Ovary (tissue), 9 donors: ENCODE results near the gene SLC41A3. TPM values are rescaled to one million over a fixed set of nuclear protein-coding genes. Genes with fewer than 3 reads are reported as not detected.

ENCODE experiments used
- DNase-seq, 5 donors: peaks; one replicate each; pipeline ENCODE4 v3.0.0-alpha.2; 2019 to 2020
- H3K27ac ChIP-seq, 2 donors: fragments of 200-600 bp; one replicate each; pipeline versions ENCODE4 v1.5.1 to v1.8.0; 2019 to 2022
- H3K27me3 ChIP-seq: fragments of 200-600 bp; one replicate; pipeline ENCODE4 v1.8.0; 2022
- H3K36me3 ChIP-seq: fragments of 200-600 bp; sonication (generic); one replicate; pipeline ENCODE4 v1.5.1; 2019
- H3K4me1 ChIP-seq: one replicate; pipeline ENCODE4 v1.8.1; 2013; ENCODE audit warnings: mild to moderate bottlenecking, moderate library complexity; ENCODE audit not compliant: insufficient read depth
- H3K4me3 ChIP-seq: fragments of 200-600 bp; sonication (generic); one replicate; pipeline ENCODE4 v1.5.1; 2017
- H3K9me3 ChIP-seq, 2 donors: fragments of 200-600 bp in 1 of 2; sonication (generic) in 1 of 2; one replicate each; pipeline versions ENCODE4 v1.5.1 to v1.8.1; 2013 to 2019; ENCODE audit warnings: mild to moderate bottlenecking in 1 of 2, moderate library complexity in 1 of 2
- CTCF ChIP-seq, 3 donors: fragments of 450-650 bp in 2 of 3; fragments of 200-600 bp in 1 of 3; IDR thresholded peaks; one replicate each; pipeline versions ENCODE4 v1.5.1 to v1.8.0; 2016 to 2022; ENCODE audit warnings: antibody characterized with exemption in 3 of 3, mild to moderate bottlenecking in 1 of 3
- EP300 ChIP-seq: sonication (generic); formaldehyde crosslinking; IDR thresholded peaks from one replicate; pipeline ENCODE4 v1.6.1; 2017; ENCODE audit warnings: antibody characterized with exemption
- POLR2A ChIP-seq: fragments of 450-650 bp; IDR thresholded peaks from one replicate; pipeline ENCODE4 v1.6.1; 2017; ENCODE audit warnings: antibody characterized with exemption, mild to moderate bottlenecking, moderate library complexity
- WGBS, 3 donors: extraction: QIAGEN DNeasy Blood & Tissue Kit in 1 of 3; methylation state at CpG; one replicate each; pipeline versions ENCODE4 v1.1.5 to v1.1.7; 2013 to 2017; 5-methylcytosine and 5-hydroxymethylcytosine counted together
- intact Hi-C, 4 donors: fragments of 100-400 bp; cut with DNase I; formaldehyde crosslinking; loops; one replicate each; pipeline versions ENCODE4 v1.11.0 to v1.15.1; 2022 to 2023
- polyA plus RNA-seq, 2 donors: library from polyadenylated mRNA; stranded (reverse); fragments of 200-250 nt in 1 of 2; fragments of 350-450 nt in 1 of 2; fragmentation: Illumina TruSeq in 1 of 2; extraction: RNeasy Lipid Tissue Mini Kit (QIAGEN cat#74804) in 1 of 2; gene quantifications; one replicate each; pipeline ENCODE4 v1.2.3, GENCODE V29; 2013 to 2014
- total RNA-seq, 7 donors: library from RNA; depleted of rRNA in 2 of 7; stranded (reverse); fragments of >200 nt in 2 of 7; fragmentation: NEBNext Ultra II Directional in 3 of 7; extraction: Animal tissue kit (Norgen Biotek cat#: 25700) in 3 of 7; gene quantifications; one replicate each; pipeline versions ENCODE4 v1.1.0 to v1.2.4, GENCODE V29; 2016 to 2023
- donor health status: DM: no; HTN: no; CAD: no; lungs with moderate emphysema.
- donor health status: DM: no; HTN: no; CAD: no.
- donor health status: Bipolar disorder and iron deficiency.
- donor health status: DM: yes; HTN: yes; CAD: no.
- donor health status: DM: no; HTN: no; CAD: no.
- donor health status: DM: yes; HTN: yes; CAD: no.

The SLC41A3 gene
- total and polyA plus RNA-seq, 9 donors = 58.1 to 107 (median 77.7) TPM

DNA sequence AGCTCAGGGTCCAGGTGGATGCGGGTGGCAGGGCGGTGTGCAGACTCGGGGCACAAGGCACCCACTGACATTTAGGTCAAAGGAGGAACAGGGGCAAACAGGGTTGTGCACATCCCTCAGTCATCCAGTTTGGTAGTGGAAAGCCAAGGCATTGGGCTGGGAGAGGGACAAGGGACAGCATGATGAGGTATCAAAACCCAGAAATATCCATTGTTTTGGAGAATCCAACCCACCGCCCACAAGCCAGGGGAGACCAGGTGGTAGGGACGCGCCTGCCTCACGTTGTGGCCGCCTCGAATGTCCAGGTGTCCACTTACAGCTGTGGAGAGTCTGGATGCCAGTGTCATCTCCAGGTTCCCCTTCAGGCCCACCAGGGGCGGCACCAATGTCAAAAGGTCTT is 33.3 kb downstream of the SLC41A3 start:
- Histone ChIP-seq H3K27ac (no peak overlapping the region), H3K4me1 (no peaks in the 10 kb centered on the region), H3K36me3 (no peaks in the 10 kb centered on the region), H3K4me3 (no peak overlapping the region), H3K9me3 (no peaks in the 10 kb centered on the region), H3K27me3 (no peaks in the 10 kb centered on the region)
- 94 to 97% (median 97%) methylated on average over 10 of the region's 10 CpGs for WGBS, 3 donors
- intact Hi-C loops = no loop called here
- no peak for DNase-seq
- no peak for TF ChIP-seq CTCF (IDR thresholded peaks at IDR 0.05)
- TF ChIP-seq POLR2A = no peak
- no peak for TF ChIP-seq EP300

DNA sequence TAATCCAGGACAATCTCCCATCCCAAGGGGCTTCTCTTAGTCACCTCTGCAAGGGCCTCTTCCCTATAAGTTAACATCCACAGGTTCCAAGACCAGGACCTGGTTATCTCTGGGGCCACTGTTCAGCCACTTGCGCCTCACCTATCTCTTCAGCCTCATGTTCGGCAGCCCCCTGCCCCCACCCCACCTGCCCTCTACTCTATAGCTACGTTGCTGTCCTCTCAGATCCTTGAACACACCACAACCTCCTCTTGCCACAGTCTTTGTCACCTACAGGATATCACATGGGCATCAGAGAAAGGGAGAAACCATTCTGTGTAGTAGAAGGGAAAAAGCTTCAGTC is 33.9 kb downstream of the SLC41A3 start:
- TF ChIP-seq POLR2A (no peak), CTCF (IDR thresholded peaks at IDR 0.05) (no peak), EP300 (no peak)
- intact Hi-C loops = no loop called here
- Histone ChIP-seq H3K4me1 (no peaks in the 10 kb centered on the region), H3K36me3 (no peaks in the 10 kb centered on the region), H3K27me3 (no peaks in the 10 kb centered on the region), H3K27ac (no peak overlapping the region), H3K4me3 (no peak overlapping the region), H3K9me3 (no peaks in the 10 kb centered on the region)
- no peak for DNase-seq
- 92 to 95% (median 93%) methylated on average over 3 of the region's 3 CpGs for WGBS, 3 donors

GRCh38 chr3:126049289-126050049 is 34.5 kb downstream of the SLC41A3 start:
- WGBS, 3 donors = 65 to 87% (median 80%) methylated on average over 5 of the region's 5 CpGs
- no peaks in the 10 kb centered on the region for H3K4me1 ChIP-seq
- no peaks in the 10 kb centered on the region for H3K36me3 ChIP-seq
- no peak for DNase-seq
- intact Hi-C loops = no loop called here
- H3K4me3 ChIP-seq = no peak overlapping the region
- no peak overlapping the region for H3K27ac ChIP-seq
- H3K9me3 ChIP-seq = no peaks in the 10 kb centered on the region
- TF ChIP-seq POLR2A = no peak
- TF ChIP-seq CTCF (IDR thresholded peaks at IDR 0.05) = no peak
- no peak for TF ChIP-seq EP300
- no peaks in the 10 kb centered on the region for H3K27me3 ChIP-seq

DNA sequence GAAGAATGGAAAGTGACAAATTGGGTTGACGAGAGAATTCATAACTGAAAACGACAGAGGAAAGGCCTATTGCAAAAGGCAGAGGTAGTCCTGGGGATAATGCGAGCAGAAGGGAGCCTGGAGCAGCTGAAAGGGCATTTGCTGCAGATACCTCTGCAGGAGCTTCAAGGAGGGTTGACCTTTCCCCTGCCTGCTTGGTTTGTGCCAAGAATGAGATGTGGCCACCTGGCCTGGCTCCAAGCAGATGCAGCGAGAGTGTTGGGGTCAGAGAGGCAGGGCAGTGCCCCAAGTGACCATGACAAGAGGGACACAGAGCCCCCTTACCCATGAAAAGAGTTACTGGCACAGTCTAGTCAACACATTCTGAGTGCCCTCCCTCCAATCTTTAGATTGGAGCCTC is 43.5 kb downstream of the SLC41A3 start:
- DNase-seq = no peak
- intact Hi-C loops = no loop called here
- 68 to 87% (median 86%) methylated on average over 4 of the region's 4 CpGs for WGBS, 3 donors
- no peaks in the 10 kb centered on the region for H3K9me3 ChIP-seq
- H3K4me1 ChIP-seq = no peaks in the 10 kb centered on the region
- H3K27me3 ChIP-seq = no peaks in the 10 kb centered on the region
- no peaks in the 10 kb centered on the region for H3K36me3 ChIP-seq
- no peak overlapping the region for H3K4me3 ChIP-seq
- no peak for TF ChIP-seq EP300
- TF ChIP-seq CTCF (IDR thresholded peaks at IDR 0.05) = no peak
- no peak overlapping the region for H3K27ac ChIP-seq
